DMS53 treated with DMSO at 0.1 percent for 48 hours (cell line): ENCODE measurements around the gene TMEM106A.
A peak's percentile ranks its signal among the peaks of the same experiment; 100 is the strongest.
"Not testable (repeated sequence)": the region's sequence is repeated elsewhere in the genome, so short reads cannot be mapped to it uniquely, and the experiment has no call there.

Experiments
- DNase-seq: peaks from one replicate; lab custom pipeline; 2025; ENCODE audit not compliant: unreplicated experiment; lab: John Stamatoyannopoulos, UW

TMEM106A gene

GRCh38 chr17:43211480-43212402 is at the start of gene TMEM106A:
TMEM106A (plus strand) TSS chr17:43211875; CDS start chr17:43213042, 1,167 bp downstream.
- peak; percentile 78 for DNase-seq

- DNase-seq = not testable (repeated sequence)
These were observed 45.7 kb upstream of the TMEM106A start for GRCh38 chr17:43165971-43166370.

DNA sequence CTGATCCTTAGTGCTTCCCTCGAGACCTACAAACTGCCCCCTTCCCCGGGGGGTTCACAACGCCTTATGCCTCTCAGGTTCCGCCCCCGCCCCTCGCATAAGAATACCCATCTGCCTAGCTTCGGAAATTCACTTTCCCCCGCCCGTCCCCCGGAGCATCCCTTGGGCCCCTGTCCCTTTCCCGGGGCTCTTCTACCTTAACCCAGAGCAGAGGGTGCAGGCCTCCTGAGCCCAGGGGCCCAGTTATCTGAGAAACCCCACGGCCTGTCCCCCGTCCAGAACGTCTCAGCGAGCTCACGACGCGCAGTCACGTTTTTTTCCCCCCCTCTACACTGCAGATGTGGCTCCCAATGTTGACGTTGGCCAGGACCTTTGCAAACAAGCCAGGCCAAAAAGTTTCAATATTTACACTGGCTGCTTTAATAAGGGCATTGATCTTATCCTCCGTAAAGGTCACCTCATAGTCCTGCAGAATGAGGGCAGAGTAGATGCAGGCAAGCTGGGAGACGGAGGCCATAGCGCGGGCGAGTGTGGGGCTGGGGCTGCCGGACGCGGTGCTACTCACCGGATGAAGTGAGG is 42.0 kb upstream of the TMEM106A start:
- peak; percentile 64 for DNase-seq

GRCh38 chr17:43170140-43170765 is 41.4 kb upstream of the TMEM106A start:
- peak; percentile 99 for DNase-seq

- DNase-seq = peak; percentile 97
These were observed 40.7 kb upstream of the TMEM106A start, which contains the start of gene NBR1 for GRCh38 chr17:43170766-43171585. NBR1 (plus strand) TSS chr17:43171214; CDS start chr17:43175800, 4,586 bp downstream.

DNA sequence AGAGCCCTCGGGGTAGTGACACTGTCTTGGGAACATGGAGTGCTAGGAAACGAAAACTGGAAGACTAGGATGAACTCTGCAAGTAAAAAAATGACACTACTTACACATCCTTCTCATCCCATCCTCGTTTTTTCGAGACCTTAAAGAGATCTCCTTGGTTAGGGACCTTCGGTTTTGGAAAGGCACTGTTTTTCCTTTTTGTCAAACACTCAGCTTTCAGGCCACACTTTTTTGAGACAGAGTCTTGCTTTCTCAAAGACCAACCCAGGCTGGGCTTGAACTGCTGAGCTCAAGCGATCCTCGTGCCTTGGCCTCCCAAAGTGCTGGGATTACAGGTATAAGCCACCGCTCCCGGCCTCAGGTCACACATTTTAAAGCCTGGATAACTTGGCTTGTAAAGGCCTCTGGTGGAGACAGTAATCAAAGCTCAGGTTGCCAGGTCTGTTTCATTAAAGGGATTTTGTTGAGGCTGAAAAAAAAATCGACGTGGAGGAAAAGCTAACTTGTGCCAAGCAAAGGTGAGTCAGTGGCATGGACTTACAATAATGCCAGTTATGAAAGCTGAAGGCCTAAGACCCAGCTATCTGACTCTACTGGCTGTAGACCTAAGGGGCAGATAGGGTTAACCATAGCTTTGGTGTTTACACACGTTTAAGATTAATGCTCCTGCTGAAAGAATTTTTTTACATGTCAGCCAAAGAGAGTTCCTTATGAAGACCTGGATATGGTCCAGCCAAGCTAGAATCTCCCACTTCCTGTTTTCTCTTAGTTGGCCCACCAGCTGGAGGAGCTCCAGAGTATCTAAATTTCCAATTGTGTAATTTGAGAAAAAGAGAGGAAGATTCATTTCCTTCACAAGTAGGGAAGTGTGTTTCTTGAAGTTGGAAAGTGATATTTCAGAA is 39.8 kb upstream of the TMEM106A start:
- peak; percentile 63 for DNase-seq

DNA sequence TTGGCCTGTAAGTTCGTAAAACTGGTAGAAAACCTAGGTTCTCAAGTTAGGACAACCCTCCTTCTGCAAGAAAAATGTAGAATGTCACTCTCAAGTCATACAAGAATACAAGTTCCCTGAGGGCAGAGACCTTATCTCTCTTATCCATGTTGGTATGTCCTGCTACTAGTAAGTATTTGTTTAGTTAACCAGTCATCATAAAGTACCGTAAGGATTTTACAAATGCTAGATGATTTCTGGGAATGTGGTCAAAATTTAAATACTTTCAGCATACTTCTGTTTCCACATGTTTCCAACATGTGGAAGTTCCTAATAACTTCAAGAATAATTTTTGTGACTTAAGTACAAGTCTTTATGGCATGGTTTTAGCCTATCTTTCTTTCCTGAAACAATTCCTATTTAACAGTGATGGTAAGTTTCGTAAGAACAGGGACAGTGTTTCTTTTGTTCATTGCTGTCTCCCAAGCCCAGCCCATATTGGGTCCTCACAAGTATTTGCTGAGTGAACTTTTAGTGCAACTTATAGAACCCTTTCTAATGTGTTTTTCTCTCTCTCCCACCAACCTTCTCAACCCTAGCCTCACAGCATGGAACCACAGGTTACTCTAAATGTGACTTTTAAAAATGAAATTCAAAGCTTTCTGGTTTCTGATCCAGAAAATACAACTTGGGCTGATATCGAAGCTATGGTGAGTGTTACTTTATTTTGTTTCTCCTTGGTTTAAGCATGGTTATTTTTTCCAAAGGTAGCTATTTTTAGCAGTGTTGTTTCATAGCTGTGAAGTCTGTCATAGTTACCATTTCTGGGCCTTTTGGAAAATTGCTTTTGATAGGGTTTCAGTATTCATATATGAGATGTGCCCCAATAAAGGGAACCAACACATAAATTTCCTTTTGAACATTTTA is 36.2 kb upstream of the TMEM106A start:
- DNase-seq = no peak

DNA sequence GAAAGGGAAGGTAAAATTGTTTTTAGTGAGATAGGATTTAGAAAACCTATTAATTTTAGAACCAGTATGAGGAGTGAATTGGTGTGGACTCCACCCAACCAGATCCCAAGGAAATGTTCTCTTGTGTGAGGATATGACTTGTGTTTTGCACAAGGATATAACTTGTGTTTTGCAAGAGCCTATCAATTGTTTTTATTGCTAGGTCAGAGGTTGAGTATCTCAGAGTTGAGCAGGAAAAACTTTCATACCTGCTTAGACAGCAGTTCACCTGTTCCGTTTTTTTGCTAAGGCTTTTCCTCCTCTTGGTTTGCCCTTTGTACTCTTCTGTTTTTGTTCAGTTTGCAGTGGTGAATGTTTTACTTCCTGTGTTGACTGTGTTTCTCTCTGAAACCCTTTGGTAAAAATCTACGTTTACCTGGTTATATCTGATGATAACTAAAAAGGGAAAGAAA is 35.5 kb upstream of the TMEM106A start:
- DNase-seq = peak; percentile 2

DNA sequence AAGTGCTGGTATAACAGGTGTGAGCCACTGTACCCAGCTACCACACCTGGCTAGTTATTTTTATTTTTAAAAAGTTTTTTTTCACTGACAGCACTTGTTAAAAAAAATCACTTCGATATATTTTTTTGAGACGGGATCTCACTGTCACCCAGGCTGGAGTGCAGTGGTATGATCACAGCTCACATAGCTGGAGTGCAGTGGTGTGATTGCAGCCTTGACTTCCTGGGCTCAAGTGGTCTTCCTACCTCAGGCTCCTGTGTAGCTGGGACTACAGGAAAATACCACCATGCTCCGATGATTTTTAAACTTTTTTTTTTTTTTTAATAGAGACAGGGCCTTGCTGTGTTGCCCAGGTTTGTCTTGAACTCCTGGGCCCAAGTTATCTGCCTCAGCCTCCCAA is 27.8 kb upstream of the TMEM106A start:
- no peak for DNase-seq

DNA sequence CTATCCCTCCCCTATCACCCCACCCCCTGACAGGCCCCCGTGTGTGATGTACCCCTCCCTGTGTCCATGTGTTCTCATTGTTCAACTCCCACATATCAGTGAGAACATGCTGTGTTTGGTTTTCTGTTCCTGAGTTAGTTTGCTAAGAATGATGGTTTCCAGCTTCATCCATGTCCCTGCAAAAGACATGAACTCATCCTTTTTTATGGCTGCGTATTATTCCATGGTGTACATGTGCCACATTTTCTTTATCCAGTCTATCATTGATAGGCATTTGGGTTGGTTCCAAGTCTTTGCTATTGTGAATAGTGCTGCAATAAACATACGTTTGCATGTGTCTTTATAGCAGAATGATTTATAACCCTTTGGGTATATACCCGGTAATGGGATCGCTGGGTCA is 25.0 kb upstream of the TMEM106A start:
- not testable (repeated sequence) for DNase-seq

GRCh38 chr17:43193251-43193650 is 18.4 kb upstream of the TMEM106A start:
- no peak for DNase-seq

DNA sequence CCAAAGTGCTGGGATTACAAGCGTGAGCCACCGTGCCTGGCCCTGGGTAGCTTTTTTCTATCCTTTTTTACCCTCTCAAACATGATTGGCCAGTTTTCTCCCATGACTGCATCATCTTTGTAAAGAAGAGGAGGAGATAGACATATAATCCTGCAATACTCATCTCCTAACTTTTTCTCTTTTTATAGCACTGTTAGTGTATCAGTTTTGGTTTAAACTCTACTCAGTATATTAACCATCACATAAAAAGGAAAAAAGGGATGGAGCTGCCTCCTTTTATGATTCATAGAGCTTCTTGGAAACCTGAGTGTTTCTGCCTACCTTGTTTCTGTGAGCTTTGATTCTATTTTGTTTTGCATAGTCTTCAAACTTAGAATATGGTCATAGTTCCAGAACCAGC is 12.0 kb upstream of the TMEM106A start:
- no peak for DNase-seq

DNA sequence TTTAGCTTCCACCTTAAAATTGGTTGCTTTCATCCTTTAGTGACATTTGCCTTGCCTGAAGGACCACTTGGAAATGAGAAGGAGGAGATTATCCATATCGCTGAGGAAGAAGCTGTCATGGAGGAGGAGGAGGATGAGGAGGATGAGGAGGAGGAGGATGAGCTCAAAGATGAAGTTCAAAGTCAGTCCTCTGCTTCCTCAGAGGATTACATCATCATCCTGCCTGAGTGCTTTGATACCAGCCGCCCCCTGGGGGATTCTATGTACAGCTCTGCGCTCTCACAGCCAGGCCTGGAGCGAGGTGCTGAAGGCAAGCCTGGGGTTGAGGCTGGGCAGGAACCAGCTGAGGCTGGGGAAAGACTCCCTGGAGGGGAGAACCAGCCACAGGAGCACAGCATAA is 11.5 kb upstream of the TMEM106A start:
- no peak for DNase-seq

DNA sequence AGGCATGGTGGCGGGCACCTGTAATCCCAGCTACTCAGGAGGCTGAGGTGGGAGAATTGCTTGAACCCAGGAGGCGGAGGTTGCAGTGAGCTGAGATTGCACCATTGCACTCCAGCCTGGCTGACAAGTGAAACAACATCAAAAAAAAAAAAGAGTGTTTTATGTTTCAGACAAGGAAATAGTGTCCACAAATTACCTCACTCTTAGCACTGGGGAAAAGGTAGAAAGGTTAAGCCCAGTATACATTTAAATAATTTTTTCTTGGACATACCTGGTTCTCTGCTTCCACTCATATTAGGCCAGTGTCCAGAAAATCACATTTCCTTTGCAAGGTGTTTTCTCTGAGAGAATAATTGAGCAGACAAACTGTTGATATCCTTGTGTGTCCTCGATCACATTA is 8.7 kb upstream of the TMEM106A start:
- not testable (repeated sequence) for DNase-seq

- no peak for DNase-seq
These were observed 1.1 kb upstream of the TMEM106A start for GRCh38 chr17:43210576-43210975.

DNA sequence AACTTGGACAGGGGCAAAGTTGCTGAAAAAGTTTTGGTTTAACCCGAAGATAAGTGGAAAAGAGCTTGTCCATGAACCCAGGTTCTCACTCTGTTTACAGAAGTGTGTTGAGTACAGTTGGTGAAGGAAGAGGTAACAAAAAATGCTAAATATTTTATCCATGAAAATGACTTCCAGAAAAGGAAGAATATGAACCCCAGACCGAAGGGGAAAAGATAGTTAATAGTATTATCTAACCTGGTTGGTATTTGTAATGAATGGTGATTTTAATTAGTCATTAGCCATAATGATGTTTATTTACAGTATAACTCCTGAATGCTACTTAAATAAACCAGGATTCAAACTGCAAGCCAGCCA is 574 bp upstream of the TMEM106A start:
- DNase-seq = no peak

GRCh38 chr17:43212641-43213490 is 1.2 kb downstream of the TMEM106A start:
- no peak for DNase-seq

GRCh38 chr17:43213545-43213944 is 1.9 kb downstream of the TMEM106A start:
- no peak for DNase-seq
